HCEC 1CT (cell line): ENCODE data around the gene GRID1.
"Not testable (repeated sequence)": the region's sequence is repeated elsewhere in the genome, so short reads cannot be mapped to it uniquely, and the experiment has no call there.

Experiments
- DNase-seq: peaks from one replicate; pipeline ENCODE4 v3.0.0-alpha.2; 2017

The GRID1 gene

DNA sequence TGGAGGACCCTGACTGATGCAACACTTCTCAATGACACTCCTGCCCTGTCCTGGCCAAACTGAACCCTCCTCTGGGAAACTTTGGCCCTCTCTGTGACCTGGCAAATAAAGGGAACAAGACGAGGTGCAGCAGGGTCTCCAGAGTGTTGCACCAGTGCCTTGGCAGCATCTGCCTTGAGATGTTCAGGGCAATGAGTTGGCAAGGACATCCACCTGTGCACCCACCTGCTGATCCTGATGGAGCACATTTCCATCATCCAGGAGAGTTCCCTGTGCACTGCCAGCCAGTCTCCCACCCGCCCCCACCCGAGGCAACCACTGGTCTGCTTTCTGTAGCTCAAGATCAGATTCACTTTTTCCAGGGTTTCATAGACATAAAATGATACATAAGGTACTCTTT, 407.4 kb downstream of the GRID1 start:
- DNase-seq = no peak

DNA sequence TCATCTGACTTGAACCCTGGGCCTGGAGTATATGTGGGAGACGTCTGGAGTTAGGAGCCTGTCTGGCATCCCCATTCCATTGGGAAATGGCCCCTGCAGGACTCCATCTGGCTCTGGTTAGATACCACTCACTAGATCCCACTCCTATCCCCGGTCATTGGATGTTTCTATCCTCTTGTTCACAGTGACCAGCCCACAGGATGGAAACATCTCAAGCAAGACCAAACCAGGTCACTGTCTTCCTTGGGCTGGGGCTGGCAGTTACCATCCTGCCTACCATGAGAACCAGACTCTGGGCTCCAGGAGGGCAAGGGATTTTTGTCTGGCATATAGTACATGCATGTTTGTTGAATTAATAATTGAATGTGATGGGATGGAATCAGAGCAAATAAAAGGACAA, 415.7 kb downstream of the GRID1 start:
- no peak for DNase-seq

GRCh38 chr10:85946713-85947326, 419.8 kb downstream of the GRID1 start:
- no peak for DNase-seq

DNA sequence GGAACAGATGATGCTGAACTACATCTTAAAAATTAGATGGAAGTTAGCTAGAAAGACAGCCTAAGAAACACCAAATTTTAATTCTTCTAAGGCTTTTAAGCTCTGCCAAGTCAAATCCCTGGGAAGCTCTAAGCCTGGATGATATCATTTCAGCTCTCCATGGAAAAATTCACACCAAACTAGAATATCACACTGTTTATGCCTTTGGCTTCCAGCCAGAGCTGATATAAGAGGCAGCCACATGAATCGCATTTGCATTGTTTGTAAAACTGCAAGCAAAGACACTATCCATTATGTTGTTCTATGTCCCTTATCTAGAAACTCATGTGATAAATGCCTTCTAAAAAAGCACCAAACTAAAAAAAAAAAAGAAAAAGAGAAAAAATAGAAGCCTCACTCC, 430.4 kb downstream of the GRID1 start:
- DNase-seq = no peak

DNA sequence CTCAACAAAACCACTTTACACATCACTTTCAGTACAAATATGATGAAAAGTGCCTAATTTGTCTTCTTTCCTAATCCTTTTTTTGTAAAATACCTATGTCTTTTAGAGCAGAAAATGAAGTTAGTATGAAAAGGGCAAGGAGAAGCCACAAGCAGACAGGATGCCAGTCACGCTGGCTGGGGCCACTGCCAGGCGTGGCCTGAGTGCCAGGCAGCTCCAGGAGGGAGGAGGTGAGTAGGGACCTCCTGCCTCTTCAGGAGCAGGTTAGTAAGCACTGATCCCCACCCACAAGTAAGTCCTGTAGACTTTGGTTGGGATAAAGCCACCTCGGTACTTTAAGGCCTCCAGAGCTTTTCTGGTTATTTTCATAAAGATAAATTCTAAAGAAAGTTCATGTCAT, 432.0 kb downstream of the GRID1 start:
- no peak for DNase-seq

GRCh38 chr10:85929993-85930392, 436.6 kb downstream of the GRID1 start:
- not testable (repeated sequence) for DNase-seq

DNA sequence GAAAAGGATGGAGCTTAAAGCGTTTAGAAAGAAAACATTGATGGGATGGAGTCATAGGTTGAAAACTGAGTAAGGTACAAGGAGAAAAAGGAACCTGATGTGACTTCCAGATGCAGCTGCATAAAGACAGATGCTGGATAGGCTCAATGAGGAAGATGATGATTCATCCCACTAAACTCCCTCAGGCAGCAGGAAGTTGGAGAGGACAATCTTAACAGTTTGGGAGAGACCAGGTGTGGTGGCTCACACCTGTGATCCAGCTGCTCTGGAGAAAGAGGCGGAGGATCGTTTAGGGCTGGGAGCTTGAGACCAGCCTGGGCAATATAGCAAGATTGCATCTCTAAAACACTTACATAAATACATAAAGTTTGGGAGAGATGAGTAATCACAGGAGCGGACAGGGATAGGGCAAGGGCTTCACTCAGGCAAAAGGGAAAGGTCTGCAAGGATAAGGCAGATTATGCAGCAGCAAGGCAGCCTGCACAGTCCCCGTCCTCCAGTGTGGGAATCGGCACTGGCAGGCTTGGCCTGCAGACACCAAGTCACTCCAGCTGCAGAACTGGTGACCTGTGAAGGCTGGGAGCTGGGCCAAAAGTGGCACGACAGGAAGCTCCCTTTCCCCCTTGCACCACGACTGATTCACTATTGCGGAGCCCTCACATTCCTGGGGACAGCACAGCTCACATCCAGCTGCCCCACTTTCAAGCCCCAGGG, 438.5 kb downstream of the GRID1 start:
- DNase-seq = no peak

- DNase-seq = no peak
Observed at GRCh38 chr10:85926986-85927385, 439.6 kb downstream of the GRID1 start.

- DNase-seq = no peak
Observed at GRCh38 chr10:85926136-85926535, 440.5 kb downstream of the GRID1 start.

DNA sequence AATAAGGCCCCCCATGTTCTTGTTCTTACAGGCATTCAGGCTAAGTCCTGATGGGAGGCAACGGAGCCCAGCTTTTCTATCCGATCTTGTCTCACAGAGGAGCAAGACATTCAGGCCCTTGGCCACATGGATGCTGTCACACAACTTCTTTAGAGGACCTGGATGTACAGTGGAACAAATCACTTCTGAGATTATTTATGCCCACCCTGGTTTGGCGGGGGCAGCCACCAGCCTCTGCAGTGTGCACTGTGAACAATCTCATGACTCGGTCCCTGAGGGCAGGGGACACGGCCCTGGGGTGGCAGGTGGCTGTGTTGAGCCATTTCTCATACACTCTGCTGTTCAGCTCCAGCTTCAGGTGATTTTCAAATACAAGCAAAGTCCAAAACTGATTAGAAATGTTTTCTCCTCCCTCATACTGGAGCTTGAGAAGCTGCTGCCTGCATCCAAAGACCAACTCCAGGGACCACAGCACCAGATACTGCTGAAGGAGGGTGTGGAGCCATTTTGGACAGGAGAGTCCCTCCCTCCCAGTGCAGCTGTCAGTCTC, 441.3 kb downstream of the GRID1 start:
- DNase-seq = no peak

DNA sequence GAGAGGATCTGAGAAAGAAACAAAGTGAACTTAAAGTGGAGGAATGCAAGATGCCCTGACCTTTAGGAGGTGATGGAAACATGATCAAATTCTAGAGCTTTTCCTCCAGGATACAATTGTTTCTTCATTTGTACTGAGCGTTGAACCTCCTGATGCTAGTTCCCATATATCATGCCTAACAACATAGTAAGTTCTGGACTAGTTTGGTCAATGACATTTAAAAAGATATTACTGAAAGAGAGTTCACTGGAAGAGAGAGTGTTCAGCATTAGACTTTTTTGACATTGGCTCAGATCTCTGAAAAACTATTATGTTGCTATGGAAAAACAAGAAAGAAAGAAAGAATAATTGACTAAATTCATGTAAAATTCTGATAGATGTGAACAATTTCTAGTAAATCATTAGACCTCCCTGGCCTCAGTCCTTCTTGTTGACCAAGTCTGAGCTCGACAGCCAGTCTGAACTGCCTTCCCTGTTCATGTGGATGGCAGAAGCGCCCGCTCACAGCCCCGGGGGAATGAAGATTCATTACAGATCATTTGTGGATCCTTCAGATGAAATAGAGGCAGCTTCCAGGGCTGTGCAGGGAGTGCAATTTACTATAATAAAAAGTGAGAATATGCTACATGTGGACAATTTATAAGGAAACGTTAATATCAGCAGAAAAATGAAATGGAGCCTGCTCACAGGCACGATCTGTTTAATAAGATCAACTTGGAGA, 442.1 kb downstream of the GRID1 start:
- no peak for DNase-seq

DNA sequence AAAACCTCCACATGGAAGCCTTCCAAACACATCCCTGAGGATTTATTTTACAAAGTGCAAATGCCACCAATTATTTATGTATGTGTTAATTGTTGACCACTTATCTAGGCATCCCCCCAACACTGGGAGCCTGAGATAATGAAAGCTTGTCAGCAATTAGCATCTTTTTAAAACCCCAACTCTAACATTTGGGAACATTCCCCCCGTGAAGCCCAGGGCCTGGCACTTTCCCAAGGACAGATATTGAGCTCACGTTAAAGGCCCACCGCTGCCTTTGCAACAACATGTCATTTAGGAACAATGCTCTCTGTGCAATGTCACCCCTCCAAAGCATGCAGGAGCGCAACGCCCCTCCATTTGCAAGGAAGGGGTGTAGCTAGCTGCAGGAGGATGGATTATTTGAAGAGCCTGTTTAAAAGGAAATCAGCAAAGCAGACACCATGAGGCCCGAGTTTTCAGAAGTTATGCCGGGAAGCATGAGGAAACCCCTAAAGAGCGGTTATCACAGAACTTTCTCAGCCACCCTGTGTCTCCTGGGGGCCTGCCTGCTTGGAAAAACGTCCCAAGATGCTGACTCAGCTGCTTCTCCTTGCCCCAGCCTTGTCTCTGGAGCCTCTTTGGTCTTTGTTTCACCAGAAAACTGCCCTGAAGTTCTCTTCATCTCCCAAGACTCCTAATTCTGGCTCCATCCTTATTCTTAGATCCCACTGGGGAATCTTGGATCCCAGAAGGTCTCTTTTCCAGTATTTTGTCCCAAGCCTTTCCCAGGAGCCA, 444.1 kb downstream of the GRID1 start:
- DNase-seq = no peak

GRCh38 chr10:85921789-85922188, 444.8 kb downstream of the GRID1 start:
- no peak for DNase-seq

- no peak for DNase-seq
Observed at GRCh38 chr10:85920311-85920710, 446.3 kb downstream of the GRID1 start.

GRCh38 chr10:85919491-85920021, 447.0 kb downstream of the GRID1 start:
- no peak for DNase-seq

DNA sequence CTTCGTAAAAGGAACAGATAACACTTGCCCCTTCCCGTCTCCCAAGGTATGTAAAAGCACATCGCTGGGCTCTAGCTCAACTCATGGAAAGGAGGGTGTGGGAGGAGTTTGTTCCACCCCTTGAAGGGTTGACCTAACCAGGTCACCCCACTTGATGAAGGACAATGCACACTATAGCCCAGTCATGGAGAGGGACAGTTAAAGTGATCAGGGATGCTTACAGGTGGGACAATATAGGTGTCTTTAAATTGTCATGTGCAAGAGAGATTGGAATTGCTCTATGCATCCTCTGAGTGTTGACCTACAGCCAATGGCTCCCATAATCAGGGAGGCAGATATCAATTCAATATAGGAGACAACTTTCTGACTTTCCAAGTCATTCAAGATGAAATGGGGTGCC, 448.2 kb downstream of the GRID1 start:
- no peak for DNase-seq

GRCh38 chr10:85917601-85918000, 449.0 kb downstream of the GRID1 start:
- no peak for DNase-seq

DNA sequence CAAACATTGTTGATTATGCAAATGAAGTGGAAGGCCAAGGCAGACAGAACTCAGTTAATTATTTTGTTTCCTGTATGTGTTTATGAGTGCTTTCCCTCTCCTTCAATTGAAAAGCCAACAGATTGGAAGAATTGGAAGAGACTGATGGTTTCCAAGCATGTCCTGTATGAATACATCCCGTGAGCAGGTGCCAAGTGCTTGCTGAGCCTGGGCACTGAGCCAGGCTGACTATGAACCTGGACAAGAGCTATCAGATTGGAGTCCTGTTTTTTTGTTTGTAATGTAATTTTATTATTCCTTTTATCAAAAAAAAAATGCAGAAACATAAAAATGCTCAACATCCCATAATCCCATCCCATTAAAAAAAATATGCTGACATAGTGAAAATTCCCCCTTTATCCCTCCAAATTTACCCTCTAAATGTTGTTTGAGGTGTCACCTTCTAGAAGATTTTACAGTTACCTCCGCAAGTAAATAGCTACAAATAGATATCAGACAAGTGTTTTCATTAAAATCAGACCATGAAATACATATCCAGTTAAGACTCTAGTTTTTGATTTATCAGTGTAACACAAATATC, 449.5 kb downstream of the GRID1 start:
- no peak for DNase-seq

DNA sequence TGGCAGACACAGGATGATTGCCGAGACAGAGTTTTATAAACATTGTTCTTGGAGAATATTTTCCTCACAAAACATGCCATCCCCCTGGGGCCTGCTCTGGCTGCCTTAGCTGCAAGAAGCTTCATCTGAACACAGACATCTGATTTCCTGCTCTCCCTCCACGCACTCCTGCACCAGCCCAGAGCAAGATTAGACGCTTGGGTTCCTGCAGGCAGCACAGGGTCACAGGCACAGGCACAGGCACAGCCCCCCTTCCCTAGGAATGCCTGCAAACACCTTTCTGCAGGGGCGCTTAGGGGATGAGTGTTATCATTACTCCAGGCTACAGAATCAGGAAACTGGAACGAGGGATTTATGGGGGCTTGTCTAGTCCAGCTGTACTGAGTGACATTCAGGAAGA, 450.3 kb downstream of the GRID1 start:
- DNase-seq = no peak

DNA sequence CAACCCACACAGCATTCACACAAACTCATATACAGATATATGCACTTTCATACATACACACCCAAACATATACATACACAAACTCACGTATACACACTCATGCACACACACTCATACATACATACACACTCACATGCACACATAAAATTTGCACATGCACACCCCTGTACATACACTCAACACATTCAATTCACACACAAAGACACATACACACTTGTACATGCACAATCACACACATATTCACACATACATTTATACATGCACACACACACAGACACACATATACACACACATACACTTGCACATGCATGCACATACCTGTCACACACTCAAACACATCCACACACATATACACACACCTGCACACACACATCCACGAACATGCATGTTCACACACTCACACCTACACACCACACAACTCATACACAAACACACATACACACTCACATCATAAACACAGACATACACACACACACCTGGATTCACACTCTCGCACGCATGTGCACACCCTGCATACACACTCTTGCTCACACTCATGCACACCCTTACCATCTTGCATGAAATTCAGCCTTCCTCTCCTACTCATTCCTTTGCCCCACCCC, 451.2 kb downstream of the GRID1 start:
- no peak for DNase-seq

DNA sequence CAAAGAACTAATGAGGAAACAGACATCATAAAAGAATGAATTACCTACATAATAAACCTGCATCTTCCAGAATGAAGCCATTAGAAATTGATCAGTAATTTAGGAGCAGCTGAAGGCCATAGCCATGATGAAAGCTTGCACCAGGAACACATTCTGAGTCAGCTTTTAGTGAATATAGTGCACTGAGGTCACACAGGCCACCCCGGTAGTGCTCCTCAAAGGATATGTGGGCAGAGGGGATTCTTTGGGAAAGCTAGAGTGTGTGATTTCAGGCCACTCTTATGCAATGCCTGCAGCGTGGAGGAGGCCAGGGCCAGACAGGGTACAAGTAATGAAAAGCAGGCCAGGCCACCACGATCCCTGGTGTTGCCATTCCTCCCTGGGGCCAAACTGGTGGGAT, 451.9 kb downstream of the GRID1 start:
- DNase-seq = no peak

DNA sequence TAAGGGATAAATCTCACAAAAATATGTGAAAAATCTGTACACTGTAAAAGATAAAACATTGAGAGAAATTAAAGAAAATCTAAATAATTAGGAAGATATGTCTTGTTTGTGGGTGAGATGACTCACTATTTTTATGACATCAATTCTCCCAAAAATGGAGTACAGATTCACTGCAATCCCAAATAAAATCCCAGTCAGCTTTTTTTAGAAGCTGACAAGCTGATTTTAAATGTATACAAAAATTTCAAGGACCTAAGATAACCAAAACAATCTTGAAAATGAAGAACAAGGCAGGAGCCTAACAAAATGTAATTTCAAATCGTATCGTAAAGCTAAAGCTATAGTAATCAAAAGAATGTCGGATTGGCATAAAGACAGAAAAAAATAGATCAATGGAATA, 458.1 kb downstream of the GRID1 start:
- no peak for DNase-seq
